ENCODE results near the gene DUSP1. TPM values are rescaled to one million over a fixed set of nuclear protein-coding genes. Genes with fewer than 3 reads are reported as not detected.

Gene DUSP1
- total and polyA plus RNA-seq, 2 of the 4 experiments (the other 2 are of a cell fraction), result 304 to 467 TPM

DNA sequence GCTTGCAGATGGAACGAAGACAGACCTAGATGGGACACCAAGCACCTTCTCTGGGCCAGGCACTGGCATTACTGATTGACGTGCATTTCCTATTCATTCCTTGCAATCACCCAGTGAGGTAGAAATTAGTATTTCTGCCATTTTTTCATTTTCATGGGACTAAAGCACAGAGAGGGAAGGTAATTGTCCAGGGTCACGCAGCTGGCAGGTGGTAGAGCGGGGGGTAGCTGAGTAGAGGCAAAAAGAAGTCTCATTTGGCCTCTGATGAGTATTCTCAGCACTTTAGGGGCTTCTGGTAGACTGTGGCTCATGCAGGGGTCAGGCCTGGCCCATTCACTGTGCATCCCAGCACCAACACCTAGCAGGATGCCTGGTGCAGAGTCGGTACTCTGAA lies 19.5 kb upstream of the DUSP1 start:
- BruUV-seq (replicated peaks), result no TSS peak
- CTCF ChIA-PET, result no interaction called here
- no peak overlapping the region for H3K4me3 ChIP-seq (ENCODE audit: insufficient read depth, low read depth, low read length)
- H4K8ac ChIP-seq (ENCODE audit: low read depth in 2 of 2, low read length in 2 of 2), result peak overlapping the region in 1 of 2 experiments; percentile 36; a peak in 1 of 4 replicates
- H2AK5ac ChIP-seq (ENCODE audit: low read depth, low read length), result peak overlapping the region; percentile 77
- H4K20me1 ChIP-seq (ENCODE audit: insufficient read depth, low read length), result no peaks in the 10 kb centered on the region; the same call in 1 of the 2 replicates
- 0 out of 2 replicates have a peak overlapping the region, but pooled peaks have one; percentile 83 for H4K5ac ChIP-seq (ENCODE audit: low read depth, low read length)
- H3K36me3 ChIP-seq (ENCODE audit: control insufficient read depth, insufficient read depth, low read length), result no peaks in the 10 kb centered on the region
- no peak overlapping the region for H3K14ac ChIP-seq (replicated peaks; ENCODE audit: low read depth, low read length)
- H3K9ac ChIP-seq (ENCODE audit: low read depth, low read length), result no peak overlapping the region
- no peak overlapping the region for H3K56ac ChIP-seq (ENCODE audit: extremely low read depth, insufficient read depth, low read length)
- H3K9me3 ChIP-seq (ENCODE audit: control insufficient read depth, insufficient read depth, low read length), result no peaks in the 10 kb centered on the region
- H3K9me1 ChIP-seq (ENCODE audit: insufficient read depth, low read length), result peaks cover 16% of the 10 kb centered on the region
- in situ Hi-C loops (cut with MboI; ENCODE audit: low sequenced_read_pairs), result no loop called here
- no peak for TF ChIP-seq CTCF (conservative IDR thresholded peaks at IDR 0.05; ENCODE audit: low read depth, low read length)
- TF ChIP-seq, protein P1, sequence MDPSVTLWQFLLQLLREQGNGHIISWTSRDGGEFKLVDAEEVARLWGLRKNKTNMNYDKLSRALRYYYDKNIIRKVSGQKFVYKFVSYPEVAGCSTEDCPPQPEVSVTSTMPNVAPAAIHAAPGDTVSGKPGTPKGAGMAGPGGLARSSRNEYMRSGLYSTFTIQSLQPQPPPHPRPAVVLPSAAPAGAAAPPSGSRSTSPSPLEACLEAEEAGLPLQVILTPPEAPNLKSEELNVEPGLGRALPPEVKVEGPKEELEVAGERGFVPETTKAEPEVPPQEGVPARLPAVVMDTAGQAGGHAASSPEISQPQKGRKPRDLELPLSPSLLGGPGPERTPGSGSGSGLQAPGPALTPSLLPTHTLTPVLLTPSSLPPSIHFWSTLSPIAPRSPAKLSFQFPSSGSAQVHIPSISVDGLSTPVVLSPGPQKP (IDR thresholded peaks at IDR 0.05; ENCODE audit: borderline replicate concordance, low read depth, low read length), result no peak
- TF ChIP-seq NFE2L2 (IDR thresholded peaks at IDR 0.05; ENCODE audit: low read depth, low read length), result no peak
- TF ChIP-seq, protein P2, sequence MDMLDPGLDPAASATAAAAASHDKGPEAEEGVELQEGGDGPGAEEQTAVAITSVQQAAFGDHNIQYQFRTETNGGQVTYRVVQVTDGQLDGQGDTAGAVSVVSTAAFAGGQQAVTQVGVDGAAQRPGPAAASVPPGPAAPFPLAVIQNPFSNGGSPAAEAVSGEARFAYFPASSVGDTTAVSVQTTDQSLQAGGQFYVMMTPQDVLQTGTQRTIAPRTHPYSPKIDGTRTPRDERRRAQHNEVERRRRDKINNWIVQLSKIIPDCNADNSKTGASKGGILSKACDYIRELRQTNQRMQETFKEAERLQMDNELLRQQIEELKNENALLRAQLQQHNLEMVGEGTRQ (IDR thresholded peaks at IDR 0.05; ENCODE audit: low read depth, low read length), result no peak
- TF ChIP-seq MAFK (IDR thresholded peaks at IDR 0.05; ENCODE audit: low read depth, low read length), result no peak
- no peak for TF ChIP-seq MAZ (IDR thresholded peaks at IDR 0.05; ENCODE audit: borderline replicate concordance, low read depth, low read length)
- no peak for TF ChIP-seq RAD21 (IDR thresholded peaks at IDR 0.05; ENCODE audit: low read length)
- TF ChIP-seq CHD1 (IDR thresholded peaks at IDR 0.05; ENCODE audit: low read depth, low read length), result no peak
- TF ChIP-seq RCOR1 (IDR thresholded peaks at IDR 0.05; ENCODE audit: insufficient replicate concordance, low read length), result no peak
- no peak for TF ChIP-seq CEBPB (IDR thresholded peaks at IDR 0.05; ENCODE audit: low read depth, low read length)
- no peak for TF ChIP-seq SMC3 (IDR thresholded peaks at IDR 0.05; ENCODE audit: low read depth, low read length)
- no peak for TF ChIP-seq POLR2A (IDR thresholded peaks at IDR 0.05; ENCODE audit: low read depth, low read length)
- no peak overlapping the region for H3K18ac ChIP-seq (ENCODE audit: low read depth, low read length)
- 0 out of 2 replicates have a peak overlapping the region, but pooled peaks have one; percentile 17 for H2BK20ac ChIP-seq (ENCODE audit: low read depth, low read length)
- H2BK15ac ChIP-seq (ENCODE audit: low read depth, low read length), result peak overlapping the region; percentile 25; the same call in 1 of the 3 replicates
- POLR2A ChIA-PET (ENCODE audit: unreplicated experiment), result no interaction called here
- 0 out of 2 replicates have a peak overlapping the region, but pooled peaks have one; percentile 72 for H2BK120ac ChIP-seq (ENCODE audit: low read depth, low read length)
- no peak overlapping the region for H2BK5ac ChIP-seq (ENCODE audit: low read depth, low read length, poor library complexity, severe bottlenecking)
- H3K27me3 ChIP-seq (ENCODE audit: control insufficient read depth, insufficient read depth, low read length), result no peaks in the 10 kb centered on the region
- no peak overlapping the region for H2AFZ ChIP-seq (replicated peaks; ENCODE audit: low read length, poor library complexity)
- H3K79me1 ChIP-seq (ENCODE audit: low read depth in 1 of 2, low read length in 2 of 2), result peaks cover 4 to 16% of the 10 kb centered on the region in 2 experiments; a peak in 2 of 4 replicates
- no peak overlapping the region for H2AK9ac ChIP-seq (replicated peaks; ENCODE audit: low read depth, low read length, poor library complexity)
- H3K27ac ChIP-seq (ENCODE audit: insufficient read depth, low read length), result no peak overlapping the region
- dilution Hi-C loops (cut with HindIII; ENCODE audit: low sequenced_read_pairs, unreplicated experiment), result no loop called here
- H3K23ac ChIP-seq (ENCODE audit: low read depth, low read length), result peak overlapping the region; percentile 14; the same call in 1 of the 2 replicates
- DNase-seq, result no peak
- WGBS, 2 experiments (ENCODE audit: extremely low coverage in 2 of 2, insufficient read length in 1 of 2), result 100% methylated on average over 1 of the region's 5 CpGs; no CpG with 5 or more reads in 1 of the 2 experiments
- H3K4me1 ChIP-seq (ENCODE audit: control insufficient read depth, insufficient read depth, low read length), result peaks cover 22% of the 10 kb centered on the region
- peak overlapping the region; percentile 7; the same call in 1 of the 2 replicates for H4K91ac ChIP-seq (ENCODE audit: insufficient read depth, low read depth, low read length)
- no peak overlapping the region for H3K4me2 ChIP-seq (ENCODE audit: low read depth, low read length)
- peak overlapping the region; percentile 65; the same call in 1 of the 2 replicates for H3K4ac ChIP-seq (ENCODE audit: low read depth, low read length)
- intact Hi-C loops (cut with micrococcal nuclease), result no loop called here
- no peak for ATAC-seq (ENCODE audit: low read depth)
